Kidney tubule cell (primary cell): ENCODE results near the gene ANKRD26.

Source experiments
- DNase-seq: peaks from one replicate; pipeline ENCODE4 v3.0.0-alpha.2; 2018; ENCODE audit warnings: low spot score

Gene ANKRD26

GRCh38 chr10:27019827-27020226 is 80.5 kb downstream of the ANKRD26 start:
- DNase-seq = no peak

- DNase-seq = no peak
Measured at GRCh38 chr10:26997610-26998009, 102.7 kb downstream of the ANKRD26 start.

- DNase-seq = no peak
Measured at GRCh38 chr10:26994743-26995142, 105.6 kb downstream of the ANKRD26 start.

- no peak for DNase-seq
Measured at GRCh38 chr10:26987851-26988250, 112.4 kb downstream of the ANKRD26 start.

- no peak for DNase-seq
Measured at GRCh38 chr10:26983156-26983555, 117.1 kb downstream of the ANKRD26 start.

- DNase-seq = no peak
Measured at GRCh38 chr10:26982058-26982457, 118.2 kb downstream of the ANKRD26 start.

GRCh38 chr10:26981232-26981824 is 119.0 kb downstream of the ANKRD26 start:
- no peak for DNase-seq

- no peak for DNase-seq
Measured at GRCh38 chr10:26978519-26978918, 121.8 kb downstream of the ANKRD26 start.

- DNase-seq = no peak
Measured at GRCh38 chr10:26977635-26978034, 122.7 kb downstream of the ANKRD26 start.

- no peak for DNase-seq
Measured at GRCh38 chr10:26970667-26971066, 129.6 kb downstream of the ANKRD26 start.

- DNase-seq = no peak
Measured at GRCh38 chr10:26969145-26969926, 131.0 kb downstream of the ANKRD26 start.

- no peak for DNase-seq
Measured at GRCh38 chr10:26962835-26963234, 137.5 kb downstream of the ANKRD26 start.

- no peak for DNase-seq
Measured at GRCh38 chr10:26960308-26960707, 140.0 kb downstream of the ANKRD26 start.

GRCh38 chr10:26959841-26960240 is 140.5 kb downstream of the ANKRD26 start:
- DNase-seq = no peak
